Dermis blood vessel endothelial cell (primary cell): ENCODE results near the gene ULK4. TPM values are rescaled to one million over a fixed set of nuclear protein-coding genes. Genes with fewer than 3 reads are reported as not detected.
A peak's percentile ranks its signal among the peaks of the same experiment; 100 is the strongest.
"Not testable (repeated sequence)": the region's sequence is repeated elsewhere in the genome, so short reads cannot be mapped to it uniquely, and the experiment has no call there.

Experiments used
- DNase-seq: peaks from one replicate; pipeline ENCODE4 v3.0.0; 2010
- total RNA-seq: library from RNA; depleted of rRNA; stranded (reverse); fragments of >200 nt; gene quantifications from 2 replicates; pipeline ENCODE4 v1.2.3, GENCODE V29; 2014

Gene ULK4
- total RNA-seq, 1 donor from 2014 or later, result 25.2 TPM

GRCh38 chr3:41683666-41684350 is 278.1 kb downstream of the ULK4 start:
- no peak for DNase-seq

DNA sequence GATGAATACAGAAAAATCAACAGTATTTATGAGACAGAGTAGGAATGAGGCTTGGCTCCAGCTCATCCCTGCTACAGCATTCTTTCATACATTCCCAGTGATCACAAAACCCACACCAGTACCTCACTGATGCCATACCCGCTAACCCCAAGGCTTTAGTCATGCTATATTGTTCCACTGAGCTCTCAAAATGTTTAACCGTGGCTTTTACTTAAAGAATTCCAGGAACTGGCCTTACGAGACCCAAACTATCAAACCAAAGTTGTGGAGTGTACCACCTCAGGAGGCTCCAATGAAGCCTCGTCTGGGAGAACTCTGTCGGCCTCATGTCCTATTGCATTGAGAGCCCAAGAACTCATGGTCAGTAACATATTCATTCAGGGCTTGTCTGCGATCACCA is 278.9 kb downstream of the ULK4 start:
- no peak for DNase-seq

DNA sequence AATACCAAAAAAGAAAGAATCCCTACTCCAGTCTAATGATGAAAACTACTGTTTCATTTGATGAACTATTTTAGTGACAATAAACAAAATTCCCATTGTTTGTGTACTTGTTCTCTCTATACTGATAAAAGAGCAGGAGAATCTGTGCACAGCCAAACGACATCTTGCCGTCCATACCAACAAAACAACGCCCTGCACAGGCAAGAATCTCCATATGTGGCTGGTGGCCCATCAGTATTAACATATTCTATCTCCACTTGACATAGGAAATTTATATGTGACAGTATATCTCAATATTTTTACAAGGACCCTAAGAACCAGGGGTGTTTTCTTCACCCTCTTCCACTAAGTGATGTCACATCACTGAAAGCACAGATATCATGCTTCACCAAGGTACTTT is 279.5 kb downstream of the ULK4 start:
- DNase-seq, result no peak

DNA sequence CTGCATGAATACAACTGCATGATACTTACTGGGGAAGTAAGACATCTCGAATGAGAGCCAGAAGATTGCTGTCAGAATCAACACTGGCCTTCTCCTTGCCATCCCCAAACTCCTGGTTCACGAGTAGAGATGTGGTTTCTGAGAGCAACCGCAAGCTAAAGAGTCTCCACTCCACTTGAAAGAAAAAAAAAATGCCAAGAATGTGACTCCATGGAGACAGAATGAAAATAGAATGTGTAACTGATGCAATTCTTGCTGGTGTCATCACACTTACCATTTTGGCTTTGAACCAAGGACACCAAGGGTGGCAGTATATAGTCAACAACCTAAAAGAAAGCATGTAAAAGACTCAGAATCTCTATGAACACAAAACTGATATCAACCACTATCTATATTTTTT is 280.4 kb downstream of the ULK4 start:
- DNase-seq, result no peak

GRCh38 chr3:41679374-41679773 is 282.5 kb downstream of the ULK4 start:
- DNase-seq, result no peak

GRCh38 chr3:41675102-41675501 is 286.8 kb downstream of the ULK4 start:
- not testable (repeated sequence) for DNase-seq

GRCh38 chr3:41674449-41674848 is 287.5 kb downstream of the ULK4 start:
- no peak for DNase-seq

GRCh38 chr3:41673650-41674049 is 288.3 kb downstream of the ULK4 start:
- peak; percentile 4 for DNase-seq

GRCh38 chr3:41668379-41668778 is 293.5 kb downstream of the ULK4 start:
- no peak for DNase-seq

DNA sequence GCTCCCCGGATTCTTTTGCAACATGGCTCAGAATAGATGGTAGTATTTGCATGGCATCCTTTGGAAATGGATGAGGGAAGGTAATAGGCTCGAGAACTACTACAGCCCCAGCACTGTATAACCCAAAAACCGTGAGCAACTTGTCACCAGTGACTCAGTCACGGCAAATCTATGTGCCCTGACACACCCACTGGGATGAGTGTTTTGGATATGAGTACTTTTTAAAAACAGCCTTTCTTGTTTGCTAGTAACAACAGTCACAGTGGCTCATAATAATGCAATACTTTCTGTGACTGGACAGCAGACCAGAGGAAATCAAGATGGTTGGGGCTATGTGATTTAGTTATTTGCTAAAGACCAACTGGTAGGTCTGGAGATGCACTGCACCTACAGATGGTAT is 299.6 kb downstream of the ULK4 start:
- DNase-seq, result no peak

GRCh38 chr3:41661796-41662195 is 300.1 kb downstream of the ULK4 start:
- DNase-seq, result no peak

GRCh38 chr3:41660510-41660909 is 301.4 kb downstream of the ULK4 start:
- no peak for DNase-seq

GRCh38 chr3:41653571-41654239 is 308.2 kb downstream of the ULK4 start:
- no peak for DNase-seq

- DNase-seq, result no peak
Measured at GRCh38 chr3:41652931-41653330, 309.0 kb downstream of the ULK4 start.

DNA sequence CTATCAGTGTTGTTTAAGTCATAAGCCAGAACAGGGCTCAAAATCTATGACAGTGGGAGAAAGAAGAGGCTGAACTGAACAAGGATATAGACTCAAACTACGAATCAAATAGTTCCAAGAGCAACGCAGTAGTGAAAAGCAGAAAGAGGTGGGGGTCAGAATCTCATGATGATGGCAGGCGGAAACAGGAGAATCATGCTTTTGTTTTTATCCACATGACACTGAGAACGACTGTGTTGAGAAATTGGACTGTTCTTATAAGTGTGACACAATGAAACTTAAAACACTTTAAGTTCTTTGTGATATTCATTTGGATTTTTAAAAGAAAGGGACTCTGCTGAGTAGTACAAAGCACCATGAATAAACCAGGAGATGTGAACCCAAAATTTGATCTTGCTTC is 309.4 kb downstream of the ULK4 start:
- DNase-seq, result no peak

DNA sequence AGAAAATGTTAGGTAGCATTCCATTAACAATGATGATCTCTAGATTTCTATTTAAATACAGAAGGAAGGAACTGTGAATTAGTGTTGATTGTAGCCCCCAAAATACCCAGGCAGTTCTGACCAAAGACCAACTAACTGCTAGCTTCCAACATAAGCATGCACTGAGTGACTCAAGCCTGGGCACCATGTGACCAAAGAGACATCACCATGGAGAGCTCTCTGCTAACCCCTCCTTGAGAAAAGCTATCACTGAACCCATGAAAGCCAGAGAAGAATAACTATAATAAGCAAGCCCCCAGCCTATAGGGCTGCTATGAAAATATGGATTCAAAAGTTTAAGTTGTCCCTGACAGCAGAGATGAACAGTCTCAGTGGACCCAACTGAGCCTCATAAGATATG is 310.2 kb downstream of the ULK4 start:
- no peak for DNase-seq

DNA sequence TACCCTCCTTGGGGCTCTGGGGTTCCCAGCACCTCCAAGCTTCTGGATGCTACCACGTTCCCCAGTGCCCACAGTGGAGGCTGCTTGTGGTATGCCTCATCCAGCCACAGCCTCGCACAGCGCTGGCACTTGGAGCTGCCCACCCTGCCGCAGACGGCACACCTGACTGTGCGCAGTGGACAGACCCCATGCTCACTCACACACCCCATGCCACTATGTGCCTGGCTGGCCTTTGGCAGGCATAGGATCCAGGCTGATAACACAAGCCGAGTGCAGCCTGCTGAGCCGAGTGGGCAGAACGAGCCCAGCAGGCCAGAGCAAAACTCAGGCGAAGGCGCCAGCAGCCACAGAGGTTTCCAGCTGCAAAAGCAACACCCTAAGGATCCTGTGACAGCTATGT is 311.5 kb downstream of the ULK4 start:
- no peak for DNase-seq

- DNase-seq, result no peak
Measured at GRCh38 chr3:41649129-41649739, 312.7 kb downstream of the ULK4 start.

DNA sequence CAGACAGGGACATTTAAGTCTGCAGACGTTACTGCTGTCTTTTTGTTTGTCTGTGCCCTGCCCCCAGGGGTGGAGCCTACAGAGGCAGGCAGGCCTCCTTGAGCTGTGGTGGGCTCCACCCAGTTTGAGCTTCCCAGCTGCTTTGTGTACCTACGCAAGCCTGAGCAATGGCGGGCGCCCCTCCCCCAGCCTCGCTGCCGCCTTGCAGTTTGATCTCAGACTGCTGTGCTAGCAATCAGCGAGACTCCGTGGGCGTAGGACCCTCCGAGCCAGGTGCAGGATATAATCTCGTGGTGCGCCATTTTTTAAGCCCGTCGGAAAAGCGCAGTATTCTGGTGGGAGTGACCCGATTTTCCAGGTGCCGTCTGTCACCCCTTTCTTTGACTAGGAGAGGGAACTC is 314.2 kb downstream of the ULK4 start:
- DNase-seq, result not testable (repeated sequence)

DNA sequence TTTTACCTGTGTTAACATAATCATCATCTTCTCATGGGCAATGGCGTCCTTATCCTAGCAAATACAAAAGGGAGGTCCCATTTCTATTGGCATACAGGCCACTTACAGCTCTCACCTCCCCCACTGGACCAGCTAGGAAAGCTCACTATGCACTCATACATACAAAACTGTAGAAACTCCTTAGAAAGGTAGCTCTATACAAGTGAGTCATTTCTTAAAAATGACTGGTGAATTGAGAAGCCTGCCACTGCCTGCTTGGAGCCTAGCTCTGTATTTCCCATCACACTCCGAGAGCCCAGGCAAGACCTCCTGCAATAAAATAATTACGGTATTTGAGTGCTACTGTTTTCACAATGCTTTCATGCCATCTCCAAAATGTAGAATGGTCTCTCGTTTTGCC is 321.8 kb downstream of the ULK4 start:
- DNase-seq, result no peak

- DNase-seq, result no peak
Measured at GRCh38 chr3:41638381-41638780, 323.5 kb downstream of the ULK4 start.

GRCh38 chr3:41632700-41633099 is 329.2 kb downstream of the ULK4 start:
- DNase-seq, result no peak

DNA sequence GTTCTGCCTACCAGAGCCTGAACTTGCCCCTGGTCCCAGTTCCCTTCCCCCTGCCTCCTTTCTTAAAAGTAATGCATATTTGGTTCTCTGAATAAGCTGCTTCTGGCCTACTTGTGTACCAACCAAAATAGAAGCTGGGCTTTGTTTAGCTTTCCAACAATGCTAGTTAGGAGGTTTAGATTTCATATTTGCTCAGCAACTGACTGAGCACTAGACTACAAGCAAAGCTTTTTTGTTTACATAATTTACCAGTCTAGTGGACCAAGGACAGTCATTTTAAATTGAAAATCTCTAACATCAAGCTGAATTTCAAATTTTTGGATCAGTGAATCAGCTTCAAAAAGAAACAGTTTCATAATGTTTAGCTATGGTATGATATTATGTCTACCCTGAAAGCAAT is 331.2 kb downstream of the ULK4 start:
- no peak for DNase-seq

GRCh38 chr3:41629986-41630385 is 331.9 kb downstream of the ULK4 start:
- DNase-seq, result no peak
